ENCODE measurements around the gene CFH.

Gene CFH

GRCh38 chr1:196650403-196650802 is 1.4 kb upstream of the CFH start:
- no peak for DNase-seq (ENCODE audit: low spot score)
- no peak for TF ChIP-seq CTCF (IDR thresholded peaks at IDR 0.05; ENCODE audit: poor library complexity, severe bottlenecking)

GRCh38 chr1:196651079-196651478 is 764 bp upstream of the CFH start:
- no peak overlapping the region for H3K4me3 ChIP-seq (ENCODE audit: severe bottlenecking)
- peaks cover 17% of the 10 kb centered on the region for H3K4me1 ChIP-seq (ENCODE audit: insufficient read depth, poor library complexity, severe bottlenecking)
- DNase-seq (ENCODE audit: low spot score) (no peak), ATAC-seq (ENCODE audit: low read depth) (no peak)
- no peaks in the 10 kb centered on the region for H3K27me3 ChIP-seq (ENCODE audit: insufficient read depth, poor library complexity, severe bottlenecking)
- H3K27ac ChIP-seq (ENCODE audit: poor library complexity, severe bottlenecking), result peak overlapping the region; percentile 36
- no peaks in the 10 kb centered on the region for H3K36me3 ChIP-seq (ENCODE audit: low read depth)
- peaks cover 1% of the 10 kb centered on the region for H3K9me3 ChIP-seq (ENCODE audit: severe bottlenecking)
- no peak for TF ChIP-seq CTCF (IDR thresholded peaks at IDR 0.05; ENCODE audit: poor library complexity, severe bottlenecking)

More at GRCh38 chr1:196650403-196650802, 1.4 kb upstream of the CFH start:
- Histone ChIP-seq H3K27me3 (ENCODE audit: insufficient read depth, poor library complexity, severe bottlenecking) (no peaks in the 10 kb centered on the region), H3K9me3 (ENCODE audit: severe bottlenecking) (peaks cover 1% of the 10 kb centered on the region), H3K36me3 (ENCODE audit: low read depth) (no peaks in the 10 kb centered on the region), H3K4me1 (ENCODE audit: insufficient read depth, poor library complexity, severe bottlenecking) (peaks cover 17% of the 10 kb centered on the region), H3K27ac (ENCODE audit: poor library complexity, severe bottlenecking) (no peak overlapping the region), H3K4me3 (ENCODE audit: severe bottlenecking) (no peak overlapping the region)
- no peak for ATAC-seq (ENCODE audit: low read depth)

GRCh38 chr1:196654271-196654670 is 2.4 kb downstream of the CFH start:
- H3K4me3 ChIP-seq (ENCODE audit: severe bottlenecking), result no peak overlapping the region

GRCh38 chr1:196655071-196655470 is 3.2 kb downstream of the CFH start:
- no peak overlapping the region for H3K27ac ChIP-seq (ENCODE audit: poor library complexity, severe bottlenecking)
- no peaks in the 10 kb centered on the region for H3K27me3 ChIP-seq (ENCODE audit: insufficient read depth, poor library complexity, severe bottlenecking)
- peaks cover 1% of the 10 kb centered on the region for H3K9me3 ChIP-seq (ENCODE audit: severe bottlenecking)
- no peak for TF ChIP-seq CTCF (IDR thresholded peaks at IDR 0.05; ENCODE audit: poor library complexity, severe bottlenecking)
- H3K4me1 ChIP-seq (ENCODE audit: insufficient read depth, poor library complexity, severe bottlenecking), result peaks cover 17% of the 10 kb centered on the region
- no peak for ATAC-seq (ENCODE audit: low read depth)
- H3K4me3 ChIP-seq (ENCODE audit: severe bottlenecking), result no peak overlapping the region
- no peak for DNase-seq (ENCODE audit: low spot score)
- no peaks in the 10 kb centered on the region; the same call in 1 of the 2 replicates for H3K36me3 ChIP-seq (ENCODE audit: low read depth)

More at GRCh38 chr1:196654271-196654670, 2.4 kb downstream of the CFH start:
- no peak for ATAC-seq (ENCODE audit: low read depth)
- Histone ChIP-seq H3K36me3 (ENCODE audit: low read depth) (no peaks in the 10 kb centered on the region; the same call in 1 of the 2 replicates), H3K9me3 (ENCODE audit: severe bottlenecking) (peaks cover 1% of the 10 kb centered on the region), H3K27ac (ENCODE audit: poor library complexity, severe bottlenecking) (no peak overlapping the region), H3K27me3 (ENCODE audit: insufficient read depth, poor library complexity, severe bottlenecking) (no peaks in the 10 kb centered on the region), H3K4me1 (ENCODE audit: insufficient read depth, poor library complexity, severe bottlenecking) (peaks cover 17% of the 10 kb centered on the region)
- TF ChIP-seq CTCF (IDR thresholded peaks at IDR 0.05; ENCODE audit: poor library complexity, severe bottlenecking), result no peak
- DNase-seq (ENCODE audit: low spot score), result no peak

GRCh38 chr1:196655494-196655893 is 3.7 kb downstream of the CFH start:
- Histone ChIP-seq H3K4me3 (ENCODE audit: severe bottlenecking) (no peak overlapping the region), H3K9me3 (ENCODE audit: severe bottlenecking) (peaks cover 1% of the 10 kb centered on the region), H3K27ac (ENCODE audit: poor library complexity, severe bottlenecking) (no peak overlapping the region), H3K36me3 (ENCODE audit: low read depth) (no peaks in the 10 kb centered on the region; the same call in 1 of the 2 replicates), H3K4me1 (ENCODE audit: insufficient read depth, poor library complexity, severe bottlenecking) (peaks cover 17% of the 10 kb centered on the region), H3K27me3 (ENCODE audit: insufficient read depth, poor library complexity, severe bottlenecking) (no peaks in the 10 kb centered on the region)
- DNase-seq (ENCODE audit: low spot score), result no peak
- TF ChIP-seq CTCF (IDR thresholded peaks at IDR 0.05; ENCODE audit: poor library complexity, severe bottlenecking), result no peak
- ATAC-seq (ENCODE audit: low read depth), result no peak
